Peyer's patch (tissue), 4 donors: ENCODE measurements around the gene POLD1. TPM values are rescaled to one million over a fixed set of nuclear protein-coding genes. Genes with fewer than 3 reads are reported as not detected.

Experiments used
- DNase-seq, 3 donors: peaks; one replicate each; pipeline ENCODE4 v3.0.0-alpha.2; 2017 to 2019
- H3K27ac ChIP-seq, 4 donors: fragments of 200-600 bp; sonication (generic); one replicate each; pipeline ENCODE4 v1.5.1; 2016 to 2019
- H3K27me3 ChIP-seq, 2 donors: fragments of 200-600 bp; sonication (generic); one replicate each; pipeline ENCODE4 v1.5.1; 2019
- H3K36me3 ChIP-seq, 3 donors: fragments of 200-600 bp; sonication (generic); one replicate each; pipeline ENCODE4 v1.5.1; 2016 to 2019
- H3K4me1 ChIP-seq, 4 donors: fragments of 200-600 bp; sonication (generic); one replicate each; pipeline ENCODE4 v1.5.1; 2016 to 2019
- H3K4me3 ChIP-seq, 4 donors: fragments of 200-600 bp; sonication (generic); 1 replicate in 3 of 4; 2 replicates in 1 of 4; pipeline ENCODE4 v1.5.1; 2016 to 2019; ENCODE audit warnings: mild to moderate bottlenecking in 1 of 4
- H3K9me3 ChIP-seq, 4 donors: fragments of 200-600 bp; sonication (generic); one replicate each; pipeline ENCODE4 v1.5.1; 2016 to 2019; ENCODE audit warnings: mild to moderate bottlenecking in 1 of 4
- CTCF ChIP-seq, 6 experiments: fragments of 450-650 bp in 4 of 6; fragments of 200-600 bp in 2 of 6; sonication (generic) in 1 of 6; IDR thresholded peaks; one replicate each; pipeline ENCODE4 v1.5.1; 2017 to 2019; ENCODE audit warnings: antibody characterized with exemption in 6 of 6, mild to moderate bottlenecking in 3 of 6, moderate library complexity in 1 of 6
- POLR2A ChIP-seq, 2 donors: fragments of 450-650 bp; IDR thresholded peaks; one replicate each; pipeline ENCODE4 v1.5.1; 2017; ENCODE audit warnings: antibody characterized with exemption in 2 of 2, mild to moderate bottlenecking in 2 of 2, moderate library complexity in 2 of 2
- total RNA-seq, 4 donors: library from RNA; depleted of rRNA; stranded (reverse); fragments of >200 nt; gene quantifications; one replicate each; pipeline ENCODE4 v1.1.0, GENCODE V29; 2016

POLD1 gene
- total RNA-seq, 4 donors from 2014 or later: 14.9 to 90.0 (median 27.3) TPM

DNA sequence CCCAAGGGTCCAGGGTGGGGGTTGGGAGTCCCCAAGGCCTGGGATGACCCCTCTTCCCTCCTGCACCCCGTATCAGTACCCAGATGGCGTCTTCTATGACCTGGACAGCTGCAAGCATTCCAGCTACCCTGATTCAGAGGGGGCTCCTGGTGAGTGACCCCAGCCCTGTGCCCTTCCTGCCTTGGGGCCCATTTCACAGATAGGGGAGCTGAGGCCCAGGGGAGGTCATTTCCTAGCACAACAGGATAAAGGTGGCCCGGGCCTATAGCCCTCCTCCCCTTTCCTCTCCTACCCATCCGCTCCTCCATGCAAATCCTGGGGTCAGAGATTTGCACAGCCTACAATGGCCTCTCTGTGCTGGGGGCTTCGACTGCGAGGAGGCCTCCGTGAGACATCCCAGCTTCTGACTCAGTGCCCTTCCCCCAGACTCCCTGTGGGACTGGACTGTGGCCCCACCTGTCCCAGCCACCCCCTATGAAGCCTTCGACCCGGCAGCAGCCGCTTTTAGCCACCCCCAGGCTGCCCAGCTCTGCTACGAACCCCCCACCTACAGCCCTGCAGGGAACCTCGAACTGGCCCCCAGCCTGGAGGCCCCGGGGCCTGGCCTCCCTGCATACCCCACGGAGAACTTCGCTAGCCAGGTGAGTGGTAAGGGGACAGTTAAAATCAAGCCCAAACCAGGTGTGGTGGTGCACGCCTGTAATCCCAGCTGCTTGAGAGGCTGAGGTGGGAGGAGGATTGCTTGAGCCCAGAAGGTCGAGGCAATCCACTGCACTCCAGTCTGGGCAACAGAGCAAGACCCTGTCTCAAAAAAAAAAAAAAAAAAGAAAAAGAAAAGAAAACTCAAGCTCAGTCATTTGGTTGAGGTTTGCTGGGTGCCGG, 38.5 kb downstream of the POLD1 start:
- H3K27me3 ChIP-seq: peaks cover 0 to 4% of the 10 kb centered on the region in 2 donors
- no peaks in the 10 kb centered on the region for H3K36me3 ChIP-seq
- H3K9me3 ChIP-seq: no peaks in the 10 kb centered on the region
- H3K27ac ChIP-seq: peak overlapping the region in 1 of 4 donors; percentile 88
- H3K4me3 ChIP-seq: peak overlapping the region in 1 of 4 donors; percentile 12
- DNase-seq: peak in 1 of 3 donors; percentile 50
- TF ChIP-seq POLR2A (IDR thresholded peaks at IDR 0.05) (no peak), CTCF (IDR thresholded peaks at IDR 0.05) (no peak)
- peaks cover 0 to 4% (median 0%) of the 10 kb centered on the region in 4 donors for H3K4me1 ChIP-seq

DNA sequence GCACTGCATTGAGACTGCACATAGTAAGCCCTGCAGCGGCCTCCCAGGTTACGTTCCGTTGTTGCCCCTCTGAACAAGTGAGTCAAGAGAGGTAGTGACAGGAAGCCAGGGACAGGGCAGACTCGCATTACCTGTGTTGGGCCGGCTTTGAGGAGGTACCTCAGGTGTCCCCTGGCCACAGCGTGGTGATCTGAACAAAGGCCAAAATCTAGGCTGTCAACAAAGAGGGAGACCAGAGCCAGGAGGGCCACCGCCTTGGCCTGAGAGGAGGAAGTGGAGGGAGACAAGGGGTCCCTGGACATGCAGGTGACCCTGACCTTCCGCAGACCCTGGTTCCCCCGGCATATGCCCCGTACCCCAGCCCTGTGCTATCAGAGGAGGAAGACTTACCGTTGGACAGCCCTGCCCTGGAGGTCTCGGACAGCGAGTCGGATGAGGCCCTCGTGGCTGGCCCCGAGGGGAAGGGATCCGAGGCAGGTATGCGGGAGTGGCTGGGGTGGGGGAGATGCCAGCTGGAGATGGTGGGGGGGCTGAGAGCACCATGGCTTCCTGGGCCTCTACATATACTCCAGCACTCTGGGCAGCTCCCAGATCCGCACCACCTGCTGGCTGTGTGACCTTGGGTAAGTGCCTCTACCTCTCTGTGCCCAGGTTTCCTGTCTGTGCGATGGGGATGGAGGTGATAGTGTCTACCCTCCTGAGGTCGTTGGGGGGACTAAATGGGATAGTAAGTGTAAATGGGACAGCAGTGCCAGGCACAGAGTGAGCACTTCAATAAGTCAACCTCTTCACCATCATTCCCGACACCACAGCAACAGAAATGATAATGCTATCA, 39.3 kb downstream of the POLD1 start:
- Histone ChIP-seq H3K9me3 (no peaks in the 10 kb centered on the region), H3K36me3 (no peaks in the 10 kb centered on the region), H3K27ac (no peak overlapping the region), H3K27me3 (peaks cover 0 to 3% of the 10 kb centered on the region in 2 donors), H3K4me3 (no peak overlapping the region), H3K4me1 (peaks cover 0 to 4% (median 0%) of the 10 kb centered on the region in 4 donors)
- DNase-seq: no peak
- TF ChIP-seq CTCF (IDR thresholded peaks at IDR 0.05) (no peak), POLR2A (IDR thresholded peaks at IDR 0.05) (no peak)

DNA sequence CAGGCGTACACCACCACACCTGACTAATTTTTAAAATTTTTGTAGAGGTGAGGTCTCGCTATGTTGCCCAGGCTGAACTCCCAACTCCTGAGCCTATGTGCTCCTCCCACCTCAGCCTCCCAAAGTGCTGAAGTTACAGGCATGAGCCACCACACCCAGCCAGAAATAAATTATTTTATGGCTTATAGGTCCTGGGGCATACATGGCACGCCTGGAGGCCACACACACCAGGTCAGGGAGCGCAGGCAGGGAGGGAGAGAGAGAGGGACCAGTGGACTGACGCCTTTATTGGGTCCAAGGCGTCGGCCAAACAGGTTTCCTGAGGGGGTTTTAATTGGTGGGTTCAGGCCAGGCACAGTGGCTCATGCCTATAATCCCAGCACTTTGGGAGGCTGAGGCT, 41.4 kb downstream of the POLD1 start:
- no peak for DNase-seq
- H3K9me3 ChIP-seq: no peaks in the 10 kb centered on the region
- peaks cover 0 to 4% (median 0%) of the 10 kb centered on the region in 4 donors for H3K4me1 ChIP-seq
- H3K36me3 ChIP-seq: no peaks in the 10 kb centered on the region
- no peak overlapping the region for H3K4me3 ChIP-seq
- H3K27me3 ChIP-seq: no peaks in the 10 kb centered on the region
- TF ChIP-seq POLR2A (IDR thresholded peaks at IDR 0.05) (no peak), CTCF (IDR thresholded peaks at IDR 0.05) (no peak)
- no peak overlapping the region for H3K27ac ChIP-seq

DNA sequence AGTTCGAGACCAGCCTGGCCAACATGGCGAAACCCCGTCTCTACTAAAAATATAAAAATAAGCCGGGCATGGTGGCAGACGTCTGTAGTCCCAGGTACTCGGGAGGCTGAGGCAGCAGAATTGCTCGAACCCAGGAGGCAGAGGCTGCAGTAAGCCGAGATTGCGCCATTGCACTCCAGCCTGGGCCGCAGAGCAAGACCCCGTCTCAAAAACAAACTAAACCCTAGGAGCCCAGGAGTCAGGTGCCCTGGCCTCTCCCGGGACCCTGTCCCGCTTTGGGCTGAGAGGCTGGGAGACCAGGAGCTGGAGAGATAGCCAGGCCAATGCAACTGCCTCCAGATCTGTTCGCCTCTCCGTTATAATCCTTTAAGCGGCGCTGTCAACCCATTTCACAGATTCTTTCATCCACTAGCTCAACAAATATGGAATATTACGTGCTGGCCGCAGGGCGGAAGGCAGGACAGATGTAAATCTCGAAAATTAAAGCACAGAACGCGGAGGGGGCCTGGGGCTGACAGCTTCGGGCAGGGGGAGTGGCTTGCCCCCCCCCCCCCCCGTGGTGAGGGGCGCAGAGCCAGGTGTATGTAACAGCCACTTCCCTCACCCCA, 43.3 kb downstream of the POLD1 start:
- no peak for TF ChIP-seq CTCF (IDR thresholded peaks at IDR 0.05)
- TF ChIP-seq POLR2A (IDR thresholded peaks at IDR 0.05): no peak
- peaks cover 0 to 13% (median 10%) of the 10 kb centered on the region in 4 donors for H3K4me1 ChIP-seq
- no peaks in the 10 kb centered on the region for H3K9me3 ChIP-seq
- H3K27me3 ChIP-seq: peaks cover 0 to 4% of the 10 kb centered on the region in 2 donors
- H3K36me3 ChIP-seq: no peaks in the 10 kb centered on the region
- H3K4me3 ChIP-seq: peak overlapping the region in 2 of 4 donors; percentile 35 to 36
- DNase-seq: no peak
- H3K27ac ChIP-seq: peak overlapping the region in 2 of 4 donors; percentile 59 to 81

DNA sequence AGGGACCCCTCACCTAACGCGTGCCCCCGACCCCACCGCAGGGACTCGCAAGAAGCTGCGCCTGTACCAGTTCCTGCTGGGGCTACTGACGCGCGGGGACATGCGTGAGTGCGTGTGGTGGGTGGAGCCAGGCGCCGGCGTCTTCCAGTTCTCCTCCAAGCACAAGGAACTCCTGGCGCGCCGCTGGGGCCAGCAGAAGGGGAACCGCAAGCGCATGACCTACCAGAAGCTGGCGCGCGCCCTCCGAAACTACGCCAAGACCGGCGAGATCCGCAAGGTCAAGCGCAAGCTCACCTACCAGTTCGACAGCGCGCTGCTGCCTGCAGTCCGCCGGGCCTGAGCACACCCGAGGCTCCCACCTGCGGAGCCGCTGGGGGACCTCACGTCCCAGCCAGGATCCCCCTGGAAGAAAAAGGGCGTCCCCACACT, 43.9 kb downstream of the POLD1 start:
- Histone ChIP-seq H3K27ac (peak overlapping the region; percentile 18 to 81 (median 52)), H3K36me3 (no peaks in the 10 kb centered on the region), H3K4me1 (peaks cover 0 to 19% (median 15%) of the 10 kb centered on the region in 4 donors), H3K4me3 (peak overlapping the region in 2 of 4 donors; percentile 35 to 36), H3K27me3 (peaks cover 0 to 10% of the 10 kb centered on the region in 2 donors), H3K9me3 (no peaks in the 10 kb centered on the region)
- DNase-seq: peak; percentile 77 to 92 (median 86)
- no peak for TF ChIP-seq POLR2A (IDR thresholded peaks at IDR 0.05)
- no peak for TF ChIP-seq CTCF (IDR thresholded peaks at IDR 0.05)
